Stimulated activated CD4-positive, alpha-beta T cell treated with anti-CD3 and anti-CD28 coated beads, Interleukin-12 subunit alpha, Interleukin-12 subunit beta, amount 100 ng/mL, for 4 hours (primary cell): ENCODE measurements around the gene TENT5C.
"Not testable (repeated sequence)": the region's sequence is repeated elsewhere in the genome, so short reads cannot be mapped to it uniquely, and the experiment has no call there.

Source experiments
- DNase-seq: peaks from one replicate; pipeline ENCODE4 v3.0.0-alpha.2; 2020

Gene TENT5C

DNA sequence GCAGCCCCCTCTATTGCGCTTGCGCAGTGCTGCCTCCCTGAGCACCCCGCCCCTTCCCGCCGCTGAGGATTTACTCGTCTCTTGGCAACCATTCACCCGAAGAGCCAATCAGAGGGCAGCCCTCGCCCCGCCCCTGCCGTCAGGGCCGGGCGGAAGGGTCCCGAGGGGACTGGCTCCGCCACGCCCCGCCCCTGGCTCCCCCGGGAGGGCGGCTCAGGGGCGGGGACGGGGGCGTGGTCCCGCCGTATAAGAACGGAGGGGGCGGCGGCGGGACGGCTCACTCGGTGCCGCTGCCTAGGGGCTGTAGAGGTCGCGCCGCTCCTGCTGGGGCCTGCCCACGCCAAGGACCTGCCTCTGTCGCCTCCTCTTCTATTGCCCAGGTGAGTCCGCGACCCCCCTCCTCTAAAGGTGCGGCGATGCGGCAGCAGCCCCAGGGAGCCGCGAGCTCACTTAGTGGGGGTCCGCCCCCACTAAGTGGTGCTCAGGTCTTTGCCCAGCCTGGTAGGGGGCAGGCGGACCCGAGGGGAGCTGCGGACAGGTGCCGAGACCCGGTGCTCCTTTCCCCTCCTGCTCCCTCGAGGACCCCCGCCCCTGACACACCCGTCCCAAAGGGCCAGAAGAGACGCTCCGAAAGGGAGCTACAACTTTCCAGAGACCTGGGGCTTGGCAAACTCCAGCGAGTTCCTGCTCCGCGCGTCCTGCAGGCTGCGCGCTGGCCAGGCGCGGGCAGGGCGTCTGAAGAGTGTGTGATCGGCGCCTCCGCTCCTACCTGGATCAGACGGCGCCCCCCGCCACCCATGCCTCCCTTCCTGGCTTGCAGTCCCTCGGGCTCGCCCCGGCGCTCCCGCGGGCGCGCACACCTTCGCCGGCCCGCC lies at the start of gene TENT5C:
Gene TENT5C (plus strand): TSS at position 275 of the 875 bp plus-strand sequence. CDS start 16,821 bp downstream, outside the sequence.
- DNase-seq, result peak; percentile 98

DNA sequence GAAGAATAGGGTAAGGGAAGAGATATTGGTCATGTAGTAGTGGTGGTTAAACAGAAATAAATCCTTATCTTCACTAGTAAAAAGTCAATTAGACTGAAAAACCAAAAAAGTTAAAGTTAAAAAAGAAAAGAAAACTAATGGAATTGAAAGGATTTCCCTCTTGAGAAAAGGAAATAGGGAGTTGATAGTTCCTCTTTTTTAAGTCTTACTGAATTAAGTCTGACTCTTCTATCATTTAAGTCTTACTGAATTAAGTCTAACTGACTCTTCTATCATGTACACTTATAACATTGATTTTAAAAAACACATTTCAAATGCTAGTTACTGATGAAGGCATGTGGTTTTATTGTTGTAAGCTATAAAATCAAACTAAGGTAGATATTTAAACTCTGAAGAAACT lies 49.5 kb upstream of the TENT5C start:
- no peak for DNase-seq

DNA sequence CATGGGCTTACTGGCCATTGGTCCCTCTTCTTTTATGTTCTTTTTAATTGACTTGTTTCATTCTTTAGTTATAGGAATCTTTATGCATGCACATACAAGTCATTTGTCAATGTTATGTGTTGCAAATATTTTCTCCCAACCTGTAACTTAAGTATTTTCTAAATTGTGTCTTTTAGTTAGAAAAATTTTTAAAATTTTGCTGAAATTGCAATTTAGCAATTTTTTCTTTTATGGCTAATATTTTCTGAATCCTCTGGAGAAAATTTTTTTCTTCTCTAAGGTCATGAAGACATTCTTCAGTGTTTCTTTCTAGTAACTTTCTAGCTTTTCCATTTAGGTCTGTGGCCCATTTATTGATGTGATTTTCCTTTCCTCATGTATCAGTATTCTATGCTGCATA lies 48.9 kb upstream of the TENT5C start:
- DNase-seq, result no peak

DNA sequence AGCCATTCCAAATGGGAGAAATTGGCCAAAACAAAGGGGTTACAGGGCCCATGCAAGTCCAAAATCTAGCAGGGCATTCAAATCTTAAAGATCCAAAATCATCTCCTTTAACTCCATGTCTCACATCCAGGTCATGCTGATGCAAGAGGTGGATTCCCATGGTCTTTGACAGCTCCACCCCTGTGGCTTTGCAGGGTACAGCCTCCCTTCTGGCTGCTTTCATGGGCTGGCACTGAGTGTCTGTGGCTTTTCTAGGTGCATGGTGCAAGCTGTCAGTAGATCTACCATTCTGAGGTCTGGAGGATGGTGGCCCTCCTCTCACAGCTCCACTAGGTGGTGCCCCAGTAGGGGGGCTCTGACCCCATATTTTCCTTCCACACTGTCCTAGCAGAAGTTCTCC lies 47.4 kb upstream of the TENT5C start:
- not testable (repeated sequence) for DNase-seq

DNA sequence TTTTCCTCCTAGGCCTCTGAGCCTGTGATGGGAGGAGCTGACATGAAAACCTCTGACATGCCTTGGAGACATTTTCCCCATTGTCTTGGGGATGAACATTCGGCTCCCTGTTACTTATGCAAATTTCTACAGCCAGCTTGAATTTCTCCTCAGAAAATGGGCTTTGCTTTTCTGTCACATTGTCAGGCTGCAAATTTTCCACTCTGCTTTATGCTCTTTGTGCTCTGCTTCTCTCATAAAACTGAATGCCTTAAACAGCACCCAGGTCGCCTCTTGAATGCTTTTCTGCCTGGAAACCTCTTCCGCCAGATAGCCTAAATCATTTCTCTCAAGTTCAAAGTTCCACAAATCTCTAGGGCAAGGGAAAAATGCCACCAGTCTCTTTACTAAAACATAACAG lies 46.7 kb upstream of the TENT5C start:
- DNase-seq, result no peak

DNA sequence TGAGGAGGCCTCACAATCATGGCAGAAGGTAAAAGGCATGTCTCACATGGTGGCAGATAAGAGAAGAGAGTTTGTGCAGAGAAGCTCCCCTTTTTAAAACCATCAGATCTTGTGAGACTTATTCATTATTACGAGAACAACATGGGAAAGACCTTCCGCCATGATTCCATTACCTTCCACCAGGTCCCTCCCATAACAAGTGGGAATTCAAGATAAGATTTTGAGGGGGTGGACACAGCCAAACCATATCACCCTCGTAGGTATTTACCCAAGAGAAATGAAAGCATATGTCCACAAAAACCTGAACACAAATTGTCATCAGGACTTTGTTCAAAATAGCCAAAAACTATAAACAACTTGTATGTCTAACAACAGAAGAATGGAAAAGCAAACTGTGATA lies 45.9 kb upstream of the TENT5C start:
- DNase-seq, result no peak

DNA sequence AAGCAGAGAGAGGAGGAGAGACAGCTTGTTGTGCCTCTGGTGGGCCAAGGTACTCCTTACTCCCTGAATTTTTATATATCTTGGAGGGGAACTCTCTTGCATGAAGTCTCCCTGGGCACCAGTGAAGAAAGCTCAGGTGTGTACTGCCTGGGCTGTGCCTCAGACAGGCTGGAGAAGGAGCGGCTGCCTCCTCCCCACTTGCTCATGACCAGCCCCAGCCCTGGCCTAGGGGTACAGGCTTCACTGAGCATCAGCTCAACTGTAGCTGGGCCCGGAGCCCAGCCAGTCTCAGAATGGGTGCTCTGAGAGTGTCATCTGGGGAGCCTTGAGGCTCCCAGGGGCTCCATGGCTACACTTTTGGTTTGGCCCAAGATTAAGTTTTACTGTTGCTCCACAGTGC lies 44.8 kb upstream of the TENT5C start:
- no peak for DNase-seq

DNA sequence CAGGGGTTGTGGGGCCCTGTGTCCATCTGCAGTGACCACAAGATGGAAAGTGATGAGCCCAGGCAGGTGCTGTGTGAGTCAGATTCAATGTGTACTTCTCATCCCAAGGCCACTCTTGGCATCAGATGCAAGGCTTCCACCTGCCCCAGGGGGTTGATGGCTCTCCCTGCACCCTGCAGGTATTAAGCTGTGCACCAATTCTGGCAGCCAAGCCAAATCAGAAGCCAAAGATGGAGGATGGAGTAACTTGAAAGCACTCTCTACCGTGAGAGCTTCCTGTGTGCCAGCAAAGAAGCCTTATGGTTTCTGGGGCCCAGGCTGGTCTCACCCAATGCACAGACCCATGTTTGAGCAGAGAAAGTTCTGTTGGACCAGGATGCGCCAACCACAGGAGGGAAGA lies 44.3 kb upstream of the TENT5C start:
- DNase-seq, result no peak

DNA sequence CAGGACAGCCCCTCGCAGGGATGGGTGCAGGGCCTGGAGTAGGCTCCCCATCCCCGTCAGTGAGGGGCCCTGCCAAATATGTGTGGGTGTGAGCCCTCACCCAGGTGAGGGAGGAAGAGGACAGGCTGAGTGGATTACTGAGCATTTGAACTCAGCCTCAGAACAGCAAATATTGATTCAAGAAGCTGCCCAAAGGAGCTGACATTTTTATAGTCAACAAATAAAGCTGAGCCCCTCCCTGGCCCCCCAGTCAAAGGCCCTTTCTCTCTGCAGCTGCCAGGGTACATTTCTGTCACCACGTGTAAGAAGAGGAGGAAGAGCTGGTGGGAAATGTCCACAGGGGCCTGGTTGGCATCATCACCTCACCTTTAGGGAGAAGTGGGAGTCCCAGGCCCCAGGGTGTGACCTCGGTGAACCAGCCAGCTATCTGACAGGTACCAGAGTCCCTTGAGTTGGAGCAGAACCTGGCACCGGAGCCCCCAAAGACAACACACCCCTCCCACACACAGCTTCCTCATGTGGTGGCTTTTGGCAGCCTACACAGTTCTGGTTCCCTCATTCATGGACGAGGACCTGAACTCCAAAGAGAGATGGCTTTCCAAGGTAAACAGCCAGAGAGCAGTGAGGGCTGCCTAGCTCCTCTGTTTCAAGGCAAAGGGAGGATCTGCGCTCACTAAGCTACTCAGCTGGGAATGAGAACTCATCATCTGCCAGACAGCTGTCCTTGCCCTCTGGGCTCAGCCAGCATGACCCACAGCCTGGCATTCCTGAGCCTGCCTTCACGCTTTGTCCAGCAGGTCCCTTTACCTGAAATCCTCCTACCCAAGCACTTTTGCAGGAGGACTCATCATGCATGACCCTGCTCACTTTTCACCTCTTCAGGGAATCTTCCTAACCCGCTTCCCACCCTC lies 43.0 kb upstream of the TENT5C start:
- no peak for DNase-seq

DNA sequence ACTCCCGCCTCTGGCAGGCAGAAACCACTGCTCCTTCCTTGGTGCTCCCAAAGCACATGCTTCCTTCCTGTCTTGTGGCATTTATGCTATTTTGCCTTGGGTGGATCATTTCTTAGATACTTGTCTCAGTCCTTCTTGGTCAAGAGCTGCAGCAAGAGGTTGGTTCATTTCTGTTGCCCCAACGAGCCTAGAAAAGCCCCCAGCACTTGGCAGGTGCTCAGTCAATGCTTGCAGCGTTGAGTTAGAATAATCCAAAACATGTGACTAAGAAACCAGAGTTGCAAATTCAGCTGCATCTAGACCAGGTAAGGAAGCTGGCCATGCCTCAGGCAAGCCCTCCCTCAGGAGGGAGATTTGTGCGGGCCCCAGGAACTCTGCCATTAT lies 42.4 kb upstream of the TENT5C start:
- DNase-seq, result no peak

DNA sequence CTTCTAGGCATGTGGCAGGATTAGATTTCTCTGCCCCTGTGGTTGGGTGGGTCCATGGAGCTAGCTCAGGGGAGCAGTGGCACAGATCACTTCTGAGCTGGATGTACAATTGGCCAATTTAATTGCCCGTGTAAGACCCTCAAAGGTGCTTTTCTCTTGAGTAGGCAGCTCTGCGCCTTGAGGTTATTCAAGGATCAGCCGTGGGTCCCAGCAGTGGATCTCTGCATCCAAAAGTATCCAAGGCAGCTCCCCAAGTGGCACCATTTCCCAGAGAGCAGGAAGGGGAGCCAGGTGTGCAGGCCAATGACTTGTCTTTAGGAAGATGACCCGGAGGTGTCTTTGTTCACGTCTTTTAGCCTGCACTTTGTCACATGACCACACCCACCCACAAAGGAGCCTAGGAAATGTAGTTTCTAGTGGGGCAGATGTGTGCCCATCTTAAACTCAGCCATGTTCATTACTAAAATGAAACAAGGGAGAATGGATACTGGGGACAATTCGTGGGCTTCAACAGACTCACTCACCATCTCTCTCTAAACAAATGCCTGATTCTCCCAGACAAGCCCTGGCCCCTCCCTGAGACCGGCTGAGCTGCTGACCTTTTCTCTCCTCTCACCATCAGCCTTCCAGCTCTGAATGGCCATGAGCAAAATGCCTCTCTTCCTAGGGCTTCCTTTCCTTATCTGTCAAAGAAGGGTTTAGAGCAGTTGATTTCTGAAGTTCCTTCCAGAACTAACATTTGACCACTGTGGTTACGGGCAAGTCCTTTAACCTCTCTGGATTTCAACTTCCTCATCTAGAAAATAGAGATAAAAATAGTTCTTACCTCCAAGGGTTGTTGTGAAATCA lies 41.4 kb upstream of the TENT5C start:
- DNase-seq, result no peak

DNA sequence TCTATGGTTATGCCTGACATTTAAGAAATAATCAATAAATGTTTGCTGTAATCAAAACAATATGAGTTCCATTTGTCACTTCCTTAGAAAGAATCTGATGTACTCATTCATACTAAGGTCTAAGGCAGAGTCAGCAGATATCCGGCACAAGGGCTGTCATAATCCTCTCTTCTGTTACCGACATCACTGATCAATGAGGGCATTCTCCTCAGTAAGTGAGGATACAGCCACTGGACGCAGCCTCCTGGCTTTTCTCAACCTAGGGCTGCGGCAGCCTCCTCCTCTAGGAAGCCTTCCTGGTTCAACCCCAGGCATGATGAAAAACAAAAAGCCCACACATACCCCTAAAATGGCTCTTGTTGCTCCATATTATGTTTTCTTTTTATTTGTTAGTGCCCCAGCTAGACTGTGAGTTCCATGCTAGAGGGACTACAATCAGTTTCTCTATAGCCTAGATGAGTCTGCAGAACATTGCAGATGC lies 40.7 kb upstream of the TENT5C start:
- DNase-seq, result no peak

DNA sequence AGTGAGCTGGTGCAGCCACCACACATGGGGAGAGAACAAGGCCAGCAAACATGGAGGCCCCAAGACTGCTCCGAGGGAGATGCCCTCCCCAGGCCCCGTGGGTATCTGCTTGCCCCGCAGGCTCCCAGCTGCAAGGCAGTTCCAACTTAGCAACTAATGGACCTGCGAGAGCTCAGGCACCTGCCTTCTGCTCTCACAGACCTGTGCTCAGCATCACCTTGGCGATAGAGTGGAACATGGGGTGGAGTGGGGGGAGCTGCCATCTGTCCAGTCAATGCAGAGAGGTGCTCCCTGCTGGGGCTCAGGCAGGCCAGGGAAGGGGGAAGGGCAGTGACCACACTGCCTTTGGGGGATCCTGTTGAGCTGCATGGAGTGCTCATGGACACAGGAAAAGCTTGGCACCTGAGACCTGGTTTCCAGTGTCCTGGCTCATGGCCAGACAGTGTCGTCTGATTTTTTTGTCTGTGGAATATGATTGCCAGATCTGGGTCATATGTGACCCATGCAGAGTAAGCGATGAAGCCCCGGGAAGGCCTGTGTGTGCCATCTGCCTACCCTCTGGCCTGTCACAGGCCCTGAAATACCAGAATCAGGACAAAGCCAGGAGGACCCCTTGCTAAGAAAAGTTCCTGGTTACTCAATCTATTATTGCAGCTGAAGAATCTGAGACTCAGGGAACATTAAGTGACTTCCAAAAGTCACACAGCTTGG lies 39.9 kb upstream of the TENT5C start:
- DNase-seq, result no peak

DNA sequence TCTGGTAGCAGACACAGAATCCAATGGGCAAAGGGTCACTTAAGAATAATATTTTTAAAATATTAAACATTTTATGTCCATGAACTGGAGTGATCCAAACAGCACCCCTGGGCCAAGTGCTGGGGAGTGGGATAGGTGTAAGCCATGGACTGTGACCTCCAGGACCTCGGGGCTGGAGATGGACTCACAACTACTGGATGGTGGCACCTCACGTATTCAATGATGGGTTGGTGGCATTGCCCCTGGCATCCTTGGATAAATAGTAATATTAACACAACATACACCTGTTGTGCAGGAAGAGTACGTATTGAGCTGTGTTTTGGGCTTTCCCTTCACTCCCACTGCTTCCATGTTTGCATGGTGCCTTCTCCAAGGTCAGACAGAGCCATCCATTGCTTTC lies 39.3 kb upstream of the TENT5C start:
- DNase-seq, result no peak

DNA sequence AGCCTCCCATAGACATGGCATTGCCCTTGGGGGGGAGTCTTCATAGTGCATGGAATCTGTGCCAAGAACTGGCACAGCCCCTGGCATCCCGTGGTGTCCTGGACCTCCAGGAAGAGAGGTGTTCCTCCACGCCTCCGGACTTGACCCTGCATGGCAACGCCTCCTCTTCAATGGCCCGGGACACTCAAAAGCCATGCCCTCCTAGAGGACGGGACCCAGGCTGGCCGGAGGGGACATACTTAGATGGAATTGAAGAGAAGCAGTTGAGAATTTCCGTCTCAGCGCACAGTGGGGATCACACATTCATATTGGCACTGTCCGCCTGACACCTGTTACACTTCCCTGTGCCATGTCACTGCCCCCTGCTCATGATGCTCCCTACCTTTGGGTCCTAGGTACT lies 38.4 kb upstream of the TENT5C start:
- DNase-seq, result no peak

DNA sequence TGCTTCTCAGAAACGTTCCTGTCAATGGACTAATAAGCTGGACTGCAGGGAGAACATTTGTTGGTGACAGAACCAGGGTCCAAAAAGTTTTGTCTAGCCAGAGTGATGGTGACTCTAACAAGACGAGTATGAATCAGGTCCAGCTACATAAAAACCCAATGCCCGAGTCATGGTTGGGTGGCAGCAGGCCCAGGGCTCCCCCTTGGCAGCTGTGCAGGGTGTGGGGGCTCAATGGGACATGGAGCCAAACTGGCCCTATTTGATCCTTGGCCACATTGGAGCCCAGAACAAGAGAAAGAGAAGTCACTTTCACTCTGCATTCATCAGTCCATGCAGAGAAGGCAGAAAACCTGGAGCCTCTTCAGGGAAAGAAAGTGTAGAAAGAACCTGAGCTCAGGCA lies 37.9 kb upstream of the TENT5C start:
- no peak for DNase-seq

DNA sequence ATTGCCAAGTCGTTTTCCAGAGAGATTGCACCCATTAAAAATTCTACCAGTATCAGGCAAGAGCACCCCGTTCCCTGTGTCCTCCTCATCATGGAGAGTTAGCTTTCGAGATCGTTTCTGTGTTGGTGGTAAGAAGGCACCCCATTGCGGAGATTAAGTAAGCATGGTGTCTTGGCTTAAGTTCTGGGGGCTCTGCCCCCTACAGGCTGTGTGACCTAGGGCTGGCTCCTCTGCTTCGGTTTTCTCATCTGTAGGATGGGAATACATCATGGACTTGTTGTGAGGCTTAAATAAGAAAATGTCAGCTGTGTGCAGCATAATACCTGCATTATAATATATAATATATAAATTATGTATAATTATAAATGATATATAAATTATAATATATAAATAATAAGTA lies 36.8 kb upstream of the TENT5C start:
- no peak for DNase-seq

DNA sequence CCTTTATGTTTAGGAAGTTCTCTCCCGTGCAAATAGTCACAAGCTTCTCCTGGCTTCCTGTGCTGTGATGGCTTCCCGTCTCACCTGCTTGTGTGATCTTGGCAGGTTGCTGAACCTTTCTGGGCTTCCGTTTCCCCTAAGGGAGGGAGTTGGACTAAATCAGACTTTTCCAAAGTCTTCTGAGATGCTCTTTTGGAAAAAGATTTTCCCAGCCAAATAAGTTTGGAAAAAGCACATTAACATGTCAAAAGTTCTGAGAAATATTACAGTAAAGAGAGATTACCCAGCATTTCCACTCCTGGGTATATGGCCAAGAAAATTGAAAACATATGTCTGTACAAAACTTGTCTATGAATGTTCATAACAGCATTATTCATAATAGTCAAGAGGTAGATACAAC lies 36.0 kb upstream of the TENT5C start:
- no peak for DNase-seq

DNA sequence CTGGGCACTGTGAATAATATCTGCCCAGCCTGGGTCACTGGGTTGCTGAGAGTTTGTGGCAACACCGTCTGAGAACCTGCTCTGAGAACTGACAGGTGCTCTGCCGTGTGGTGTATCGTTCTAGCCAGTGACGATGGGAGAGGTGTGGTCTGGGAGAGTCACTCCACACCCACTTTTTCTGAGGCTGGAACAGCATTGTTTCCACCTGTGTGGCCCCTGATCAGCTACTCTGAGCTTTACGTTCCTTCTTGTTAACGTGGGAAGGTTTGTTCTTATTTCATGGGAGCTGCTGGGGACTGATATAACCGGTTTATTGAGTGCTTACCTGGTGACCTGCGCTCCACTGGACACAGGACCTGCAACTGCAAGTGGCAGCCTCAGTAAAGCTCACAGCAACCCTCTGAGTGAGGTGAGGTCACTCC lies 34.8 kb upstream of the TENT5C start:
- DNase-seq, result no peak

DNA sequence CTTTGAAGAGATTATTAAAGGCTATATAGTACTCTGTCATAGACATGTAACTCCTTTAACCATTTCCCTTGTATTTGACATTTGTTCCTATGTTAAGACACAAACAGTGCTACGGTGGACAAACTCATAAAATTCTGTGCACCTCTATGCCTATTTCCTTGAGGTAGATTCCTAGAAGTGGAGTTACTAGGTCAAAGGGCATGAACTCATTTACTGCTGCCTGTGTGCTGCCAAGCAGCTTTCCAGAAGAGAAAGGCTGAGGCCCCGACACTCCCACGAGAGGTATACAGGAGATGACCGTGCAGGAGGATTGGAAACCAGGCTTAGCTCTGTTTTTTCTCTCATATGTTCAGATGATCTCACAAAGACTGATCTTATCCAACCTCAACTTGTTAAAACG lies 34.4 kb upstream of the TENT5C start:
- no peak for DNase-seq

DNA sequence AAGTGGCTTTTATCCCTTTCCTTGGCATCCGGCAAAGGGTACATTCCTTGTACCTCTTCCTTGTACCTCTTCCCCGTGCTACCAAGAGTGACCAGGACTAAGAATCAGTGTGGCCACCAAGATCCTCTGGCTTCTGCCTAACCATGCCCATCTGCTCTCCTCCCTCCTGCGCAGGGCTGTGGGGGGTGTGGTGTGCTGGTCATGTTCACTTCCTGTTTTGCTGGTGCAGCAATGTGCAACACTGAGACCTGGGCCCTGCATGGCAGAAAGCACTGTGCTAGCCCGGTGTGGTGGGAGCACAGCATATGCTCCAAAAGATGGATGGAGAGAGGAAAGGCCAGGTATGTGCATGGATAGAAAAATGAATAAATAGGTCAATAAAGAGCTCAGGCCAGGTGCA lies 33.3 kb upstream of the TENT5C start:
- DNase-seq, result no peak

DNA sequence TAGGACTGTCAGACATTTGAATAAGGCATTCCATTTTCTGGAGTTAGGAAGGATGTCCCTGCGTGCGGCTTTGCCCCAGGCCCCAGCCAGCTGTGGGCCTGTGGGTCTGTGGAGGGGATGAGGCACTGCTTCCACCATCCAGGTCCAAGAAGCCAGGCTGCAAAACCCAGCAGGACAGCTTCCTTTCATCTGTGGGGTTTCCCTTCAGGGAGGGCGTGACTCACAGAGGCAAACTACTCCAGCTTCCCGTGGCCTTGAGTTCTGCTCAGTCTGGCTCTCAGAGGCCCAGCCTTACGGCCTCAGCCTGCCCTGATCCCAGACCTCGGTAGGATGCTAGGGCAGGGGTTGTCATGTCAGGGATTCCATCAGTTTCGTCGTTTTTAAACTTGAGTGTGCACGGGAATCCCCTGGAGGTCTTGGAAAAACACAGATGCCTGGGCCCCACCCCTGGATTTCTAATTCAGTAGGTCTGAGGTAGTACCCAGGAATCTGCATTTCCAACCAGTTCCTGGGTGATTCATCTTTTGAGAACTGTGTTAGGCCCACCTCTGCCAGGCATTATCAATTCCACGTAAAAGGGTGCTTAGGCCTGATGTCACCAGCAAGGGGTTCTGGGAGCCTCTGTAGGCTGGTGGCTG lies 32.3 kb upstream of the TENT5C start:
- DNase-seq, result no peak
